GF-D8 (cell line): Measurements from ENCODE around the gene CLMN.

Experiments
- DNase-seq: peaks from one replicate; lab custom pipeline; 2025; lab: John Stamatoyannopoulos, UW

Gene CLMN

GRCh38 chr14:95134304-95134933 lies 185.3 kb downstream of the CLMN start:
- no peak for DNase-seq

GRCh38 chr14:95133282-95133681 lies 186.4 kb downstream of the CLMN start:
- no peak for DNase-seq

GRCh38 chr14:95132760-95133159 lies 186.9 kb downstream of the CLMN start:
- no peak for DNase-seq
